ENCODE results near the gene GATB.

The GATB gene

GRCh38 chr4:151728679-151729078, 32.1 kb downstream of the GATB start:
- DNase-seq, result no peak

GRCh38 chr4:151728006-151728405, 32.8 kb downstream of the GATB start:
- DNase-seq, result no peak

- DNase-seq, result no peak
Observed at GRCh38 chr4:151727365-151727764, 33.4 kb downstream of the GATB start.

DNA sequence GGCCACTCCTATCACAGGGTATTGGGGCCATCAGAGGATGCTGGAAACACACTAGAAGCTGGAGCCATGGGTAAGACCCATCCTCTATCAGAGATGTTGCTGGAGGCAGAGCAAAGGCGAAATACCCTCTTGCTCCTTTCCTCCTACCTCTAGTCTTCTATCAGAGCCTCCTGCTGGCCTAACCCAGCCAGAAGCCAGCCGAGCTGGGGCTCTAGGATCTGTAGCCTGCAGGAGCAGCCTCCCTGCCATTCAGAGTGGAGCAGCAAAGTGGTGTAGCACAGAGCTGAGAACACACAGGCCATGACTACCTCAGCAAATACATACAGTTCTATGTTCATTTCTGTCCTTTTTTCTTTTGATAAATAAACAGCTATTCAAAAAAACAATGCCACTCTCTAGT, 35.7 kb downstream of the GATB start:
- no peak for DNase-seq

GRCh38 chr4:151721916-151722315, 38.9 kb downstream of the GATB start:
- no peak for DNase-seq

DNA sequence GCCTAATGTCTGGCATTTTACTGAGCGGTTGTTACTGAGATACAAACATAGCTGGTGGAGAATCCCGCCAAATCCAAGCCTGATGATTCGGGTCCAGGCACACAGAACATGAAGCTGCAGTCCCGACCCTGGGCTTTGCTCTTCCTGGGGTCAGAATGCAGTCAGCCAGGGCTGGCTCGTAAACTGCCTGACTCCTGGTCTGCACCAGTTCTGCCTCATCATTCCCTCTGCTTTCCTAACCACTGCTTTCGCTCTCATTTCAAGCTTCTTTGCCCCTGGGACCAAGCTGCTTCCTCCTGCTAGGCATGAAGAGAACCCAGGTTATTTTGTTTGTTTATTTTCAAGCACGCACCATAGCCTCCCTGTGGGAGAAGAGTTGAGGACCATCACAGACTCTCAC, 39.3 kb downstream of the GATB start:
- DNase-seq, result no peak

DNA sequence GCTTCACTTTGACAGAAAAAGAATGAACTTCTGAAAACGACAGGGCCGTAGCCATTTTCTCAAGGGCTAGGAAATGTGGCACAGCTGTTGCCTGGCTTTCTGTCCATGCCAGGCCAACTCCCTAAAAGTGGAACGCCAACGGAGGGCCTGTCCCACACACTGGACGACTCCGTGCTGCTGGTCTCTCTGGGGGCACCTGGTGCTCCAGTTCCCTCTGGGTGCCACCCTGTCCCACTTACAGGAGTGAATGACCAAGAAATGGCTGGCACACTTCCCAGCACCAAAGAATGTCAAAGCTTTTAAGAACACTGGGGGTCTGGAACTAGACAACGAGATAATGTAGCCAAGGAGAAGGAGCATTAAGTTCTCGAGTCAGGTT, 40.9 kb downstream of the GATB start:
- DNase-seq, result no peak

- DNase-seq, result no peak
Observed at GRCh38 chr4:151718984-151719955, 41.5 kb downstream of the GATB start.

DNA sequence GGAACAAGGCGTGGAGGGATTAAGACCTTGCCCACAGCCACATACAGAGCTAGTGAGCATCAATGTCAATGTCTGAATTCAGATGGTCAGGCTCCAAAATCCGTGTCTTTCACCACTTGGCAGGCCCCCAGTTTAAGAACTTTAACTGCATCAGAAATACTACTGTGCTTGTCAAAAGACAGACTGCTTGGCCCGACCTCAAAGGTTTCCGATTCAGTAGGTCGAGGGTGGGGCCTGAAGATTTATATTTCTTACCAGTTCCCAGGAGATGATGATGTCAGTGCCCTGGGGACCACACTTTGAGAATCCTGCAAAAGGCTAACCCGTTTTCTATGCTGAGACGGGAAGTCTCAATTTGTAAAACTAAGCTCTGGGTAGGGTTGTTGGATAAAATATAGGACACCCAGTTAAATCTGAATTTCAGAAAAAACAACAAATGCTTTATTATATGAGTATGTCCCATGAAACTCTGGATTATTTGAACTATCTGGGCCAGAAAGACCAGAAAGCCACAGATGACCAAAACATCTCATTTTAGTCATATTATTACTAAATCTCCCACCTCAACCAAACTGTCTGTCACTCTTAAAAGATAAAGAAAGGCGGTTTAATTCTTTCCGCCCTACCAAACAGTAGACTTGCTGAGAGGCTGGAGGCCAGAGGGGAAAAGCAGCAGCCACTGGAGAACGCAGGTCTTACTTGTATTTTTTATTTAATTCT, 42.7 kb downstream of the GATB start:
- no peak for DNase-seq

DNA sequence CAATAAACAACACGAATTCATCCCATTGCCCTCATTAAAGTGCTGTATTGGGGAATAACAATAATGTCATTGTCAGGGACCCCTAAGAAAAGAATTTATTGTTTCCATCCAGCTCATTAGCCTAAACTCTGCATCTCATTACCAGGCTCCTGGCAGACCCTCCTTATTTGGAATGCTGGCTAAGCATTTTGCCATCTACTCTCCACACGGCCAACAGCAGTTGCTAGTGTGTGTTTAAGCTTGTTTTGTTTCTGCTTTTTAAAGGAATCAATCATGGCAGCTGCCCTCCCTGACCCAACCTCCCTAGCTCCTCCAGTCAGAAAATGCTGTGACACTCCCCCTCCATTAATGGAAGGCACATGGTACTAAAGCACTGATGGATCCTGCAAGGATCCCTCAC, 43.5 kb downstream of the GATB start:
- DNase-seq, result no peak

- DNase-seq, result no peak
Observed at GRCh38 chr4:151716324-151716723, 44.5 kb downstream of the GATB start.

DNA sequence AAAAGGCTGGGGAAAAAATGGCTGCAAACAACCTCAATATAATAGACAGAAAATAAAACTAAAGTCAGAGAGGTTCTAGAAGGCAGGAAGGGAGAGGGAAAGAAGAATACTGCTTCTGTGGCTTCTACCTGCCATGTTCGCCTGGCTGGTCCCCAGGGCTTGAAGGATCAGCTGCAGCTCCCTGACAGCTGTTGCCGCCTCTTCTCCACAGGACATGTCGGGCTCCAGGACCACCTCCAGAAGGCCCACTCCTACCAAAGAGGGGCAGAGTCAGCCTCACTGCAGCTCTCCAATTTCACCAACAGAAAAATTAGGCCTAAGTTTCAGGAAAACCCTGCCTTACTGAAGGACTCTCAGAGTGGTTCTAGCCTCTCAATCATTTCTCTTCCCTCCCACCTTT, 44.9 kb downstream of the GATB start:
- DNase-seq, result no peak

DNA sequence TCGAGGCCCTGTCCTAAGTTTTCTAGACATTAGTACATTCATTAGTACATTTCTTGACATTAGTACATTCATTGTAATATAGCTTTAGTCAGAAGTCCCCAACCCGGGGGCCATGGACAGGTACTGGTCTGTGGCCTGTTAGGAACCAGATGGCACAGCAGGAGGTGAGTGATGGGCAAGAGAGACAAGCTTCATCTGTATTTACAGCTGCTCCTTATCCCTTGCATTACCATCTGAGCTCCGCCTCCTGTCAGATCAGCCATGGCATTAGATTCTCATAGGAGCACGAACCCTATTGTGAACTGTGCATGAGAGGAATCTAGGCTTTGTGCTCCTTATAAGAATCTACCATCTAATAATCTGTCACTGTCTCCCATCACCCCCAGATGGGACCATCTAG, 48.0 kb downstream of the GATB start:
- no peak for DNase-seq

DNA sequence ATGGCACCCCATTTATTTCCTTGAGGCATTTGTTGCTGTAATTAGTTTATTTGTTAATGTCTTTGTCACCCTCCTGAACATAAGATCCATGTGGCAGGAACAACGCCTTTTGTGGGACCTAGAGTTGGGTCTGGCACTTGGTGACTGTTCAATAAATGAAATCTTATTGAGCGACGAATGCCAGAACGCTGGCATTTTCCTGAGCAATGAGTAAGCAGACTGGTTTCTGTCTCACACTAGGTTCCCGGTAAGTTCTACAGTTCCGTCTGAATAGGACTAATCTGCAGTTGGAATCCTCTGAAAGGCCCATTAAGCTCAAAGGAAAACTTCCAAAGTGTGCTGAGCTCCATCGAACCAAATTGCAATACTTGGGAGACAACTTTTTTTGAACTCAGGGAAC, 49.2 kb downstream of the GATB start:
- no peak for DNase-seq

DNA sequence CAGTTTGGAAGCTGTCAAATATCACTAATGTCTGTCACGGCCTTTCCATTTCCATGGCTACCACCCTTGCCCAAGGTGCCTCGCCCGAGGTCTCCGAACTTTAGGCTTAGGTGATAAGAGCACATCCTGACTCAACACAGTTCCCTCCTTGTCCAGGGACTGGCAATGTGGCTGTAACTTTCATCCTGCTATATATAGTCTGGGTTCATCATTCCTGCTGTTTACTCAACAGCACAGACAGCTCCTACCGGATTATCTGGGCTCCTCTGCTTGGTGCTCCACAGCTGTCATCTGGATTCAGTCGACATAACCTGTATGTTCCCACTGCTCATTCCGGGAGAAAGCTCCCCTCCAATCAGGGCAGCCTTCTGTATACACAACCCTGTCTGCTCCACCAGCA, 51.2 kb downstream of the GATB start:
- no peak for DNase-seq

DNA sequence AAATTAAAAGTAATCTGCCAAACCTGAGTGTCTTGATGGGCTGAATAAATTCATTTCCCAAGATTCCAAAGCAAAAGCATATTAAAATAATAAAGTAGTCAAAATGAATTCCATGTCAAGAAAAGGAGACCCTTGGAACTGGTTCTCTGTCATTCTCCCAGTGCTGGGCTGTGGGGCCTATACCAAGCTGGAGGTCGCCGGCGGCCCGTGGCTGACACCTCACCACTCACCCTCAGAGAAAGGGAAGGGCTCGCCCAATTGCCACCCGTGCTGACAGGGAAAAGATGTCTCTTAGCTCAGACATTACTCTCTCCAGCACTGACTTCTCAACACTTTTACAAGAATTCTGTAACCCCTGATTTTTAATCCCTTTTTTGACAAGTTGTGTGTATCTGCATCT, 51.7 kb downstream of the GATB start:
- no peak for DNase-seq

DNA sequence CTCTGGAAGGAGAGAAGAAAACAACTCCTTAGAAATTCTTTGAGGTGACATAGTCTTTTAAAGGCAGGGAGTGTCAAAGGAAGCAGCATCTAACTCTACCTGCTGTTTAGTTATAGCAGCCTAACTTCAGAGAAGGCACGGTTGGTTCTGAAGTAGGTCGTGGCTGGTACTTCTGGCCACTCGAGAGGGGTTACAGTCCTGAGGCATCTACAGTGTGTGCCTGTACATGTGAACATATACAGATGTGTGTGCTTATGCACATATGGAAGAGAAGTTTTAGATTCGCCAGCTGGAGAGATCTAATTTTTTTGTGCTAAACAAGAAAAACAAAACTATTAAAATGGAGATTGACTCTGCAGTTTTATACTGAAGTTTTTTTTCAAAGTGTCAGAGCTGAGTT, 52.7 kb downstream of the GATB start:
- DNase-seq, result no peak

GRCh38 chr4:151703401-151703800, 57.4 kb downstream of the GATB start:
- DNase-seq, result no peak

DNA sequence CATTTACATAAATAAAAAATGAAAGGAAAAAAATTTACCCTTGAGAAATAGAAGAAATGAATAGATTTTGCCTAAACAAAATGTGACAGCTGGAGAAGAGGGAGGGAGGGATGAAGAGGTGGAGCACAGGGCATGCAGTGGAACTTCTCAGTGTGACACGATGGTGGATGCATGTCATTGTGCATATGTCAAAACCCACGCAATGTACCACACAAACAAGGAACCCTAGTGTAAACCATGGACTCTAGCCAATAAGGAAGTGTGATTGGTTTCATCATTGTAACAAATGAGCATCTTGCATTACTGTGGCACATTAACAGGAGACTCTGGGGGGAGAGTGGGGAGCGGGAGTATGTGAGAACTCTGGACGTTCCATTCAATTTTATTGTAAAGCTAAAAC, 58.6 kb downstream of the GATB start:
- no peak for DNase-seq

- no peak for DNase-seq
Observed at GRCh38 chr4:151700566-151701316, 60.1 kb downstream of the GATB start.

GRCh38 chr4:151698213-151698612, 62.6 kb downstream of the GATB start:
- no peak for DNase-seq

GRCh38 chr4:151694961-151695720, 65.7 kb downstream of the GATB start:
- no peak for DNase-seq

Measured in stimulated activated CD4-positive, alpha-beta T cell treated with anti-CD3 and anti-CD28 coated beads, Interleukin-12 subunit alpha, Interleukin-12 subunit beta, amount 100 ng/mL, for 4 hours (primary cell).